GM21528 (cell line): ENCODE measurements around the gene WRNIP1.

Source experiments
- ATAC-seq: cut with Tn5 transposase; IDR thresholded peaks from one replicate; pipeline ENCODE4 v1.9.1; 2021; ENCODE audit warnings: mild to moderate bottlenecking, moderate library complexity; ENCODE audit not compliant: unreplicated experiment, low FRiP score

The WRNIP1 gene

GRCh38 chr6:2802521-2803060 lies 37.4 kb downstream of the WRNIP1 start:
- no peak for ATAC-seq

GRCh38 chr6:2803731-2804429 lies 38.7 kb downstream of the WRNIP1 start:
- no peak for ATAC-seq

- no peak for ATAC-seq
Observed at GRCh38 chr6:2804516-2804915, 39.3 kb downstream of the WRNIP1 start.

DNA sequence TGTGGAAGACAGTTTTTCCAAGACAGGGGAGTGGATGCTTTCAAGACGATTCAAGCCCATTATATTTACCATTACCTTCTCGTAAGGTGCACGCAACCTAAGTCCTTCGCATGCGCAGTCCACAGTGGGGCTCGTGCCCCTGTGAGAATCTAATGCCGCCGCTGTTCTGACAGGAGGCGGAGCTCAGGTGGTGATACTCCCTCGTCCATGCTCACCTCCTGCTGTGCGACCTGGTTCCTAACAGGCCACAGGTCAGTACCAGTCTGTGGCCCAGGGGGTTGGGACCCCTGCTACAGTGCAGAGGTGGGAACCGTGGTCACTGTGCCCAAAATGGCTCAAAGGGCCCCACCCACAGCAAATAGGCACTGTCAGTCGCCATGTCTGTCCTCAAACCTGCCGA lies 39.8 kb downstream of the WRNIP1 start:
- no peak for ATAC-seq

DNA sequence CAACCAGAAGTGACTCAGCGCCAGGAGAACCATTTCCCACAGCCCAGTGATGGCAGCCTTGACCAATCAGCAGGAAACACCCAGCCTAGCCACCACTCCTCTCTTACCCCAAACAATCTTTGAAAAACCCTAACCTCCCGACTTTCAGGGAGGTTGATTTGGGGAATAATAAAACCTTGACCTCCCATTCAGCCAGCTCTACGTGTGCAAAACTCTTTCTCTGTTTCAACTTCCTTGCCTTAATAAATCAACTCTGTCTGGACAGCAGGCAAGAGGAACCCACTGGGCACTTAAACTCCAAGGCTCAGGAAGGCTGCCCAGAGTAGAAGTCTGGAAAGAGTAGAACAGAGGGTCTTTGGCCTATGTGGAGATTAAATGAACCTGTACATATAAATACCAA lies 41.5 kb downstream of the WRNIP1 start:
- no peak for ATAC-seq

DNA sequence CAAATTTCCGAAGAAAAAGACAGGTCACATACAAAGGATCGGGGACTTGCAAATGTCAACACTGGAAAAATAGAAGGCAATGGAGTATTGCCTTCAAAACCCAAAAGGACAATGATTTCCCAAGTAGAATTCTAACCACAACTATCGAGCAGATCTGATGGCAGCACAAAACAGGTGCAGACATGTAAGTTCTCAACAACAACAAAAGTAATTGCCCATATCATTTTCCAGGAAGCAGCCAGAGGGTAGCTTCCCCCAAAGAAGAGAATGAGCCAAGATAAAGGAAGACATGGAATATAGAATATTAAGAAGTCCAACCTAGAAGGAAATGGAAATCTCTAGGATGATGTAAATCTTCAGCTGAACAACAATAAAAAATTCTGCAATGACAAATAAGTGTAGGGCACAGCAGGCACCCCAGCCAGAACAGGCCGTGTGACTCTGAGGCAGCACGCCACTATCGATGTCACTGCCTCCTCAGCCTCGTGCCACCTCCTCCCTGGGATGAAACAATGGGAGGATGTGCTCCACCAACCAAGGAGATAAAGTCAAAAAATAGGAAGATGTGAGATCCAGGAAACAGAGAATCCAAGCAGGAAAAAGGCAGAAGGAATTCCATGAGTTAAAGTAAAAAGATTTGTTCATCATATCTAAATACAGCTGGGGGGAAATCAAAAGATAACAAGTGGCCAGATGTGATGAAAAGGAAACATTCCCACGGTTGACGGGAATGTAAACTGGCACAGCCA lies 42.3 kb downstream of the WRNIP1 start:
- no peak for ATAC-seq

DNA sequence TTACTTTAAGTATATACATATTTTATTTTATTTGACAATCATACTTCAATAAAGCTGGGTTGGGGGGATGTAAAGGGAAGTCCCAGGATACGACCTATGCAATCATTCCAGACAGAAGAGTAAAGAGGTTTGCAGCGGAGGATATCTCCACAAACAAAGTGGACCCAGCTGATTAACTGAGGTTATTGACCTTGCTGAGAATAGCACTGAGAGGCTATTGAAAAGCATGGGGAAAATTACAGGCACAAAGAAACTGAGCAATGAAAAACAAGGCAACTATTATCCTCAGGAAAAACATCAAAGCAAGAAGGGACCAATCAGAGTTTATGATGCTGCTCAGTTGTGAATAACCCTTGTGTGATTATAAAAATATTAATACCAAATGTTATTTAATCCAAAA lies 43.8 kb downstream of the WRNIP1 start:
- no peak for ATAC-seq

DNA sequence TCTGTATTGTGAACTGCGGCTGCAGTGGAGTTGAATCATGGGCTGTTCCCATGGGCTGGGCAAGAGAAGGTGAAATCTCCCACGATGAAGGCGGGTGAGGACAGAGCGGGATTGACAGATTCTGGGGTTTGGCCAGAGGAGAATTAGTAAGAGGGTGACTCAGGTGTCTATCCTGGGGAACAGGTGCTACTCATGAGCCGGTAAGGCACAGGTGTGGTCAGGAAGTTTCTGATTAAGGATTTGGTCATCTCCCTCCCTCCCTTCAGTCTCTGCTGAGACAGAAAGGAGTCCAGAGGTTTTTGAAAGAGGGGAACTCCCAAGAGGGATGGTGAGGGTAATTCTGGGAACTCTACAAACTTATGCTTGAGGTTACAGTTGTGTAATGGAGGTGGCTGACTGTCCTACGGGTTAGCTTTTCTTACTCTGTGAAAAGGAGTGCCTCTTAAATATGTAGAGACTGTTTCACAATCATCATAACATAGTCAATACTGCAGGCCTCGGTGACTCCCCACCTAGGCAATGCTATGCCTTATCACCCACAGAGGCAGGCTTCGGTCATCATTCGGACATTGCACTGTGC lies 45.0 kb downstream of the WRNIP1 start:
- no peak for ATAC-seq

GRCh38 chr6:2812695-2813094 lies 47.5 kb downstream of the WRNIP1 start:
- no peak for ATAC-seq

DNA sequence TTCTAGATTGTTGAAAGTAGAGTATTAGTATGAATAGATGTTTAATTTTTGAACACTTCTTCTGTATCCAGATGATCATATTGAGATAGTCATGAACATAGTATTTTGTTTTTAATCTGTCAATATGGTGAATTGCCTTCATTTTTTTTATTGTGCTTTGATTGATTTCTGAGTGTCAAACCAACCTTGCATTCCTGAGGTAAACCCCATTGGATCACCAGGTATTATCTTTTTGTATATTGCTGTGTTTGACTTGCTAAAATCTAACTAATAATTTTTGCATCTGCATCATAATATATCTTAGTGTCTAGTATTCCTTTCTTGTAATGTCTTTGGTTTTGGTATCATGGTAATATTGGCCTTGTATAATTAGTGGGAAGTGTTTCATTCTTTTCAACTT lies 51.0 kb downstream of the WRNIP1 start:
- ATAC-seq, result no peak

GRCh38 chr6:2817903-2818443 lies 52.8 kb downstream of the WRNIP1 start:
- no peak for ATAC-seq

GRCh38 chr6:2818593-2818992 lies 53.4 kb downstream of the WRNIP1 start:
- no peak for ATAC-seq

GRCh38 chr6:2819115-2819514 lies 53.9 kb downstream of the WRNIP1 start:
- ATAC-seq, result no peak

DNA sequence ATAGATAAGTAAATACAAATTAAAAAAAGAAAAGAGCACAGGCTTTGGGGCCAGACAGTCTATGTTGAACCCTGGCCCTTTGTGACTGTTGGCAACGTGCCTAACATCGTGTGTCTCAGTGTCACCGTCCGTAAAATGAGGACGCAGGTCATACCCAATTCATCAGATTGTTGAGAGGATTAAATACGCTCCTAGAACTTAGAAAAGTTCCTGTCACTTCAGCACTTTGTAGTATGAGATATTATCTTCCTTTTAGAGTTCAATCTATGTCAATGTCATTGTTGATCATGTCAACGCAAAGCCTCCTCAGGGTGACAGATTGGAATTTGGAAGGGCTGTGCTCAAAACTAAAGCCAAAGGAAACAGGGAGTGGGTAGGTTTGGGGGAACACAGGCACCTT lies 54.8 kb downstream of the WRNIP1 start:
- ATAC-seq, result no peak

GRCh38 chr6:2820415-2820814 lies 55.2 kb downstream of the WRNIP1 start:
- ATAC-seq, result no peak

DNA sequence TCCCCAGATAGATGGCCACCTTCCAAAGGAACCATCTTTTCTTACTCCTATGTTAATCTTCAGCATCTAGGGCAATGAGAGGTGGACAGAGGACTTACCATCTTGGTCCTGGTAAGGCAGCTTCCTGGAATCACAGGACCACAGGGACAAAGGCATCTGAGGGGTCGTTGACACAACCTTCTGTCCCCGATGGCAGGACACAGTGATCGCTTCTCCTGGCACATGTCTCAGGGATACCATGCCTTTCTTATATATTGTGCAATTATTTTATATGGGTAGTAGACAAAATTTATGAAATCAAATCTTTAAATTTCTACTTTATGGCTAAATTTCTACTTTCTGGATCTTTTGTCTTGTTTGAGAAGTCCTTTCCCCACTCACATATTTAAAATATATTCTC lies 56.4 kb downstream of the WRNIP1 start:
- no peak for ATAC-seq

DNA sequence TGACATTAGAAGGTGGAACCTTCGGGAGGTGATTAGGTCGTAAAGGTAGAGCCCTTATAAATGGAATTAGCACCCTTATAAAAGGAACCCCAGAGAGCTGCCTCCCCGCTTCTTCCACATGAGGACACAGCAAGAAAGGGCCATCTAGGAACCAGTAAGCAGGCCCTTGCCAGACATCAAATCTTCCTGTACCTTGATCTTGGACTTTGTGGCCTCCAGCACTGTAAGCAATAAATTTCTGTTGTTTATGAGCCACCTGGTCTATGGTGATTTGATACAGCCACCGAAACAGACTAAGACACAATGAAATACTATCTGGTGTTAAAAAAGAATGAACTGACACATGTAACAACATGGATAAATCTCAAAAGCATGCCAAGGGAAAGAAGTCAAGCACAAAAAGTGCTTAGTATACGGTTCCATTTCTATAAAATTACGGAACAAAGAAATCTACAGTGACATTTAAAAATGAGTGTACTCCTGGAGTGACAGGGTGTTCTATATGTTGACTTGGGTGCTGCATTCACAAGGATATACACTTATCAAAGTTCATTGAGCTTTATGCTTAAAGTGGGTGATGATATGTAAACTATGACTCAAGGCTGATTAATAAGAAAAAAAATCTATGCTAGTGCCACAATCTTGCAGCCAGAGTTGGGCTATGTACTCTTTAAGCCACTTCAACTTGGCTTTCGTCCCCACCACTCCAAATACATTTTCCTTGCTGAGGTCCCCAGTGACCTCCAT lies 58.1 kb downstream of the WRNIP1 start:
- no peak for ATAC-seq

- ATAC-seq, result no peak
Observed at GRCh38 chr6:2826131-2826530, 60.9 kb downstream of the WRNIP1 start.

DNA sequence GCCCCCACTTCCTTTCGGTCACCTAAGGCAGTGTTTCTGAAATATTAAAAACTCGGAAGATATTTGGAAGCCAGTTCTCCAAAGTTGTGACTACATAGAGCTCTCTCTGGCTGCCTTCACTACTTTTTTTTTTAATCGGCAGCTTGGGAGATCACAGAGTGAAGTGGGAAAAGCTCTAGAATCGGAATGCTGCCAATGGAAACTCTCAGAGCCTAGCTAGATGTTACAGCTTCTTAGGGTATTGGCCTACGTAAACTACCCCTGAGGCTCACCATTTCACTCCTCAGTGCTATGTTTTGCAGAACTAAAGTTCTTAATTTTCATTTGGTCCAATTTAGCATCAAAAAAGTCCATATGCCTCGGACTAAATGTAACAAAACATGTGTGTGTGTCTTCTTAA lies 61.9 kb downstream of the WRNIP1 start:
- no peak for ATAC-seq

- ATAC-seq, result no peak
Observed at GRCh38 chr6:2828629-2829028, 63.4 kb downstream of the WRNIP1 start.

DNA sequence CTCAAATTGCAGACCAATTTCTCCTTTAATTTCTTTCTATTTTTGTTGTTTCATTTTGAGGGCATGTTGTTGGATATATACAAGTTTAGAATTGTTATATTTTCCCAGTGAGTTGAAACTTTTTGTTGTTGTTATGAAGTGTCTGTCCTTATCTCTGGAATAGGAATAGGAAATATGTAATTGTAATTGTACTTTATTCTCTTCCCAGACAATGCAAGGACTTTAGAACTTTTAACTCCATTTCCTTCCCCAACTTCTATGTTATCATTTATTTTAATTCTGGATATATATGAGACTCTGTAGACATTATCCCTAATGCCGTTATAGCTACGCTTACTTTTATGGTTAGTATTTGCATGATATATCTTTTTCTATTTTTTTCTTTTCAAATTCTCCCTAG lies 64.1 kb downstream of the WRNIP1 start:
- no peak for ATAC-seq
